ENCODE results near the gene LSG1.

LSG1 gene

DNA sequence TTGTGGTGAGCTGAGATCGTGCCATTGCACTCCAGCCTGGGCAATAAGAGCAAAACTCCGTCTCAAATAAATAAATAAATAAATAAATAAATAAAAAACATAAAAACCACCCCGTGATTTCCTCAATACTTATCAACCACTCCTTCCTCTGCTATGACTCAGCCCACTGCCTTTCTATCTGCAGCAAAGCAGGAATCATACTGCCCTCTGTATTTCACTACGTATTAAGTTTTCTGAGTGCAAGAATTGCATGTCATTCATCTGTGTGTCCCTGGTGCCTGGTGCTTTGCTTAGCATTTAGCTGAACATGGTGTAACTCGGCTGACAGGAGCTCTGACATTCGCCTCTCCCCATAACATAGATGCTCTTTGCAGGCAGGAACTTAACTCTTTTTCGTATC is 7.1 kb downstream of the LSG1 start:
- no peak overlapping the region for H3K4me3 ChIP-seq (ENCODE audit: low read depth, low read length)
- H3K79me2 ChIP-seq, result peaks cover 2% of the 10 kb centered on the region
- no peaks in the 10 kb centered on the region for H3K27me3 ChIP-seq (ENCODE audit: control insufficient read depth, insufficient read depth, low read length)
- TF ChIP-seq, protein P1, sequence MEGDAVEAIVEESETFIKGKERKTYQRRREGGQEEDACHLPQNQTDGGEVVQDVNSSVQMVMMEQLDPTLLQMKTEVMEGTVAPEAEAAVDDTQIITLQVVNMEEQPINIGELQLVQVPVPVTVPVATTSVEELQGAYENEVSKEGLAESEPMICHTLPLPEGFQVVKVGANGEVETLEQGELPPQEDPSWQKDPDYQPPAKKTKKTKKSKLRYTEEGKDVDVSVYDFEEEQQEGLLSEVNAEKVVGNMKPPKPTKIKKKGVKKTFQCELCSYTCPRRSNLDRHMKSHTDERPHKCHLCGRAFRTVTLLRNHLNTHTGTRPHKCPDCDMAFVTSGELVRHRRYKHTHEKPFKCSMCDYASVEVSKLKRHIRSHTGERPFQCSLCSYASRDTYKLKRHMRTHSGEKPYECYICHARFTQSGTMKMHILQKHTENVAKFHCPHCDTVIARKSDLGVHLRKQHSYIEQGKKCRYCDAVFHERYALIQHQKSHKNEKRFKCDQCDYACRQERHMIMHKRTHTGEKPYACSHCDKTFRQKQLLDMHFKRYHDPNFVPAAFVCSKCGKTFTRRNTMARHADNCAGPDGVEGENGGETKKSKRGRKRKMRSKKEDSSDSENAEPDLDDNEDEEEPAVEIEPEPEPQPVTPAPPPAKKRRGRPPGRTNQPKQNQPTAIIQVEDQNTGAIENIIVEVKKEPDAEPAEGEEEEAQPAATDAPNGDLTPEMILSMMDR (IDR thresholded peaks at IDR 0.05), result no peak
- no peak overlapping the region for H3K27ac ChIP-seq
- H3K36me3 ChIP-seq (ENCODE audit: control insufficient read depth, insufficient read depth, low read length), result no peaks in the 10 kb centered on the region
- no peaks in the 10 kb centered on the region for H3K4me1 ChIP-seq
- H3K9ac ChIP-seq, result no peak overlapping the region
- H3K9me3 ChIP-seq (ENCODE audit: control insufficient read depth, low read length), result no peaks in the 10 kb centered on the region
- no peak overlapping the region for H2AFZ ChIP-seq
- H3K4me2 ChIP-seq (ENCODE audit: low read length), result no peak overlapping the region

GRCh38 chr3:194661946-194662345 is 10.0 kb downstream of the LSG1 start:
- Histone ChIP-seq H3K36me3 (ENCODE audit: control insufficient read depth, insufficient read depth, low read length) (no peaks in the 10 kb centered on the region), H3K9ac (no peak overlapping the region), H3K9me3 (ENCODE audit: control insufficient read depth, low read length) (no peaks in the 10 kb centered on the region), H3K27me3 (ENCODE audit: control insufficient read depth, insufficient read depth, low read length) (no peaks in the 10 kb centered on the region), H3K4me3 (ENCODE audit: low read depth, low read length) (no peak overlapping the region), H3K4me2 (ENCODE audit: low read length) (no peak overlapping the region), H3K27ac (no peak overlapping the region), H3K4me1 (no peaks in the 10 kb centered on the region), H3K79me2 (no peaks in the 10 kb centered on the region), H2AFZ (no peak overlapping the region)
- TF ChIP-seq, protein P1 (IDR thresholded peaks at IDR 0.05), result no peak

DNA sequence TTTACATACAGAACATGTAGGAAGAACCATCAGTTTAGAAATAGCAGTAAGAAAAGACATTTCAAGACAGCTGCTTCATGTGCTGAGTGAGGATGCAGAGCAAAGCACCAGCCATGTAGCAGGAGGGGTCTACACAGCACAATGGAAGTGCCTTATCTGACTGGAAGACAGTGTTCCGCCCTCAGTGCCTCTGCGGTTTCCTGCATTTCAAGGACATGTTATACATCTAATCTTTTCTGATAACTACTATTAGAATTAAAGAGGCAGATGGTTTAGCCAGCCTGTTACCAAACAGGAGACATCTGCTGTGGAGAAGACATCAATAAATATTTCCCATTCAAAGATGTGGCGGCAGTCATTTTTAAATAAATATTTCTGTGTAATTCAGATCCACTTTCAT is 10.6 kb downstream of the LSG1 start:
- Histone ChIP-seq H3K36me3 (ENCODE audit: control insufficient read depth, insufficient read depth, low read length) (no peaks in the 10 kb centered on the region), H3K27me3 (ENCODE audit: control insufficient read depth, insufficient read depth, low read length) (no peaks in the 10 kb centered on the region), H3K79me2 (no peaks in the 10 kb centered on the region), H3K9ac (no peak overlapping the region), H3K4me2 (ENCODE audit: low read length) (no peak overlapping the region), H3K27ac (no peak overlapping the region), H2AFZ (no peak overlapping the region), H3K9me3 (ENCODE audit: control insufficient read depth, low read length) (no peaks in the 10 kb centered on the region), H3K4me1 (no peaks in the 10 kb centered on the region), H3K4me3 (ENCODE audit: low read depth, low read length) (no peak overlapping the region)
- TF ChIP-seq, protein P1 (IDR thresholded peaks at IDR 0.05), result no peak

- H3K4me1 ChIP-seq, result no peaks in the 10 kb centered on the region
- no peak overlapping the region for H3K9ac ChIP-seq
- H3K4me3 ChIP-seq (ENCODE audit: low read depth, low read length), result no peak overlapping the region
- no peaks in the 10 kb centered on the region for H3K36me3 ChIP-seq (ENCODE audit: control insufficient read depth, insufficient read depth, low read length)
- no peaks in the 10 kb centered on the region for H3K79me2 ChIP-seq
- no peaks in the 10 kb centered on the region for H3K9me3 ChIP-seq (ENCODE audit: control insufficient read depth, low read length)
- TF ChIP-seq, protein P1 (IDR thresholded peaks at IDR 0.05), result no peak
- H3K27ac ChIP-seq, result no peak overlapping the region
- no peak overlapping the region for H2AFZ ChIP-seq
- H3K4me2 ChIP-seq (ENCODE audit: low read length), result no peak overlapping the region
- H3K27me3 ChIP-seq (ENCODE audit: control insufficient read depth, insufficient read depth, low read length), result no peaks in the 10 kb centered on the region
Measured at GRCh38 chr3:194659778-194660177, 12.2 kb downstream of the LSG1 start.

DNA sequence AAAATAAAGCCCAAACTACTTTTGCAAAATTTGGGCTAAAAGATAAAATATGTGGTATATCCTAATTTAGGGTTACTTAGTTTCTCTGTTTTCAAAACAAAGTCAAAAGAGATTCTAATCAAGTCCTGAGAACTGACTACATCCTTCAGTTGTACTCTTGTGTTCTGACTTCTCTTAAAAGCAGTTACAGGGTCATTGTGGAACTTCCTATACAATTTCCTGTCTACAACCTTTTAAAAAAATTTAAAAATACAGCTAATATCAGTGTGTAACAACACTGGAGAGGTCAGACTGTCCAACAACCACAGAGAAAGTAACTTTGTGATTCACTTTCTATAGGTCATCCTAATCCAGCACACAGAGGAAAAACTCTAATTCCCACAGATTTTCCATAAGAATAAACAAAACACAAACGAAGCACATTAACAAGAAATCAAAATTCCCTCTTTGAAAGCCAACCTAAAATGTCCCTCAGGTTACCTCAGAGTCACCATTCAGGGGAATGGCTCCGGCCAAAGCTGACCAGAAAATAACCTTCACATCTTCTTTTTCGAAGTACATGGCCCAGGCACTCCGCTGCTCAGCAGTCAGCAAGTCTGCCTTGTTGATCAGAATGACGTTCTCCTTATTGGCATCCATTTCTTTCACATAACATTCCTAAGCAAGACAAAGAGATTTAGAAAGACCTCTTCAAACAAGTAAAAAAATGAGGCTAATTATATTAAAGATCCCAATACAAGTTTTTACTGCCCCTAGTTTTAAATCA is 13.3 kb downstream of the LSG1 start:
- no peaks in the 10 kb centered on the region for H3K27me3 ChIP-seq (ENCODE audit: control insufficient read depth, insufficient read depth, low read length)
- no peaks in the 10 kb centered on the region for H3K9me3 ChIP-seq (ENCODE audit: control insufficient read depth, low read length)
- H3K36me3 ChIP-seq (ENCODE audit: control insufficient read depth, insufficient read depth, low read length), result no peaks in the 10 kb centered on the region
- no peak overlapping the region for H3K27ac ChIP-seq
- H3K4me1 ChIP-seq, result no peaks in the 10 kb centered on the region
- no peak overlapping the region for H3K4me3 ChIP-seq (ENCODE audit: low read depth, low read length)
- no peaks in the 10 kb centered on the region for H3K79me2 ChIP-seq
- H3K9ac ChIP-seq, result no peak overlapping the region
- H2AFZ ChIP-seq, result no peak overlapping the region
- TF ChIP-seq, protein P1 (IDR thresholded peaks at IDR 0.05), result no peak
- H3K4me2 ChIP-seq (ENCODE audit: low read length), result no peak overlapping the region
